H4 (cell line): Measurements from ENCODE around the gene HYAL1. TPM values are rescaled to one million over a fixed set of nuclear protein-coding genes. Genes with fewer than 3 reads are reported as not detected.
"Not testable (repeated sequence)": the region's sequence is repeated elsewhere in the genome, so short reads cannot be mapped to it uniquely, and the experiment has no call there.

ENCODE experiments used
- DNase-seq: peaks from one replicate; pipeline ENCODE4 v3.0.0-alpha.2; 2015; ENCODE audit warnings: low spot score
- total RNA-seq: library from RNA; depleted of rRNA; stranded (reverse); fragments of >200 nt; shearing (Covaris generic); gene quantifications from 2 replicates; pipeline ENCODE4 v1.2.3, GENCODE V29; 2014

Gene HYAL1
- total RNA-seq, 1 experiment from 2014 or later, result not detected

- DNase-seq, result no peak
Observed at GRCh38 chr3:50318615-50319014, 15.2 kb upstream of the HYAL1 start.

- DNase-seq, result no peak
Observed at GRCh38 chr3:50318163-50318562, 14.8 kb upstream of the HYAL1 start.

GRCh38 chr3:50317300-50317699 lies 13.9 kb upstream of the HYAL1 start:
- DNase-seq, result no peak

GRCh38 chr3:50316657-50317242 lies 13.4 kb upstream of the HYAL1 start:
- peak; percentile 75 for DNase-seq

- DNase-seq, result no peak
Observed at GRCh38 chr3:50314816-50315215, 11.4 kb upstream of the HYAL1 start.

GRCh38 chr3:50314342-50314741 lies 11.0 kb upstream of the HYAL1 start:
- no peak for DNase-seq

- DNase-seq, result not testable (repeated sequence)
Observed at GRCh38 chr3:50312041-50312440, 8.7 kb upstream of the HYAL1 start.

GRCh38 chr3:50304601-50305000 lies 1.2 kb upstream of the HYAL1 start:
- no peak for DNase-seq

GRCh38 chr3:50302095-50303012 lies 1.0 kb downstream of the HYAL1 start:
- DNase-seq, result no peak

GRCh38 chr3:50300681-50301254 lies 2.6 kb downstream of the HYAL1 start:
- no peak for DNase-seq

- no peak for DNase-seq
Observed at GRCh38 chr3:50299929-50300680, 3.3 kb downstream of the HYAL1 start.

- no peak for DNase-seq
Observed at GRCh38 chr3:50299638-50299928, 3.8 kb downstream of the HYAL1 start.

GRCh38 chr3:50298836-50299637 lies 4.3 kb downstream of the HYAL1 start, which contains the start of the genes HYAL3 and NAA80:
Gene HYAL3, minus strand, starts transcription at chr3:50299405. Its CDS starts 3,803 bp downstream, at chr3:50295602.
Gene NAA80, minus strand, starts transcription at chr3:50299405. Its CDS starts 1,942 bp downstream, at chr3:50297463.
- peak; percentile 91 for DNase-seq

- no peak for DNase-seq
Observed at GRCh38 chr3:50297896-50298725, 5.3 kb downstream of the HYAL1 start.

- no peak for DNase-seq
Observed at GRCh38 chr3:50297384-50297775, 6.0 kb downstream of the HYAL1 start.

GRCh38 chr3:50296721-50297383 lies 6.5 kb downstream of the HYAL1 start:
- no peak for DNase-seq

GRCh38 chr3:50295553-50296431 lies 7.6 kb downstream of the HYAL1 start:
- DNase-seq, result no peak

- no peak for DNase-seq
Observed at GRCh38 chr3:50294492-50295403, 8.6 kb downstream of the HYAL1 start.
